ENCODE data around the gene SPEN.

Gene SPEN

GRCh38 chr1:15847100-15847892 is at the start of gene SPEN:
Gene SPEN, plus strand, starts transcription at chr1:15847707. Its CDS starts 361 bp downstream, at chr1:15848068.
- peak; percentile 98 for DNase-seq (ENCODE audit: low read depth, low spot score)
- in situ Hi-C loops (cut with HindIII; ENCODE audit: low sequenced_read_pairs), result no loop called here
- TF ChIP-seq CTCF (IDR thresholded peaks at IDR 0.05; ENCODE audit: low read depth, low read length), result no peak
- H3K4me3 ChIP-seq (ENCODE audit: low read depth, low read length), result peak within 1 kb of the TSS; percentile 96

- no peak overlapping the region for H3K4me3 ChIP-seq (ENCODE audit: low read depth, low read length)
- DNase-seq (ENCODE audit: low read depth, low spot score), result peak; percentile 95
- TF ChIP-seq CTCF (IDR thresholded peaks at IDR 0.05; ENCODE audit: low read depth, low read length), result no peak
- in situ Hi-C loops (cut with HindIII; ENCODE audit: low sequenced_read_pairs), result no loop called here
These were observed 48.3 kb upstream of the SPEN start for GRCh38 chr1:15799004-15799867.

GRCh38 chr1:15799928-15800835 is 47.3 kb upstream of the SPEN start:
- peak; percentile 29 for DNase-seq (ENCODE audit: low read depth, low spot score)
- in situ Hi-C loops (cut with HindIII; ENCODE audit: low sequenced_read_pairs), result no loop called here
- TF ChIP-seq CTCF (IDR thresholded peaks at IDR 0.05; ENCODE audit: low read depth, low read length), result no peak
- no peak overlapping the region for H3K4me3 ChIP-seq (ENCODE audit: low read depth, low read length)

GRCh38 chr1:15802234-15802965 is 45.1 kb upstream of the SPEN start:
- no peak for TF ChIP-seq CTCF (IDR thresholded peaks at IDR 0.05; ENCODE audit: low read depth, low read length)
- in situ Hi-C loops (cut with HindIII; ENCODE audit: low sequenced_read_pairs), result no loop called here
- peak; percentile 52 for DNase-seq (ENCODE audit: low read depth, low spot score)
- H3K4me3 ChIP-seq (ENCODE audit: low read depth, low read length), result no peak overlapping the region

GRCh38 chr1:15803380-15803779 is 44.1 kb upstream of the SPEN start:
- peak; percentile 36 for DNase-seq (ENCODE audit: low read depth, low spot score)
- in situ Hi-C loops (cut with HindIII; ENCODE audit: low sequenced_read_pairs), result no loop called here
- no peak overlapping the region for H3K4me3 ChIP-seq (ENCODE audit: low read depth, low read length)
- peak; percentile 45 for TF ChIP-seq CTCF (IDR thresholded peaks at IDR 0.05; ENCODE audit: low read depth, low read length)

Measured in astrocyte of the spinal cord (primary cell).